ENCODE data around the gene FBXL17.

- TF ChIP-seq, protein P1, sequence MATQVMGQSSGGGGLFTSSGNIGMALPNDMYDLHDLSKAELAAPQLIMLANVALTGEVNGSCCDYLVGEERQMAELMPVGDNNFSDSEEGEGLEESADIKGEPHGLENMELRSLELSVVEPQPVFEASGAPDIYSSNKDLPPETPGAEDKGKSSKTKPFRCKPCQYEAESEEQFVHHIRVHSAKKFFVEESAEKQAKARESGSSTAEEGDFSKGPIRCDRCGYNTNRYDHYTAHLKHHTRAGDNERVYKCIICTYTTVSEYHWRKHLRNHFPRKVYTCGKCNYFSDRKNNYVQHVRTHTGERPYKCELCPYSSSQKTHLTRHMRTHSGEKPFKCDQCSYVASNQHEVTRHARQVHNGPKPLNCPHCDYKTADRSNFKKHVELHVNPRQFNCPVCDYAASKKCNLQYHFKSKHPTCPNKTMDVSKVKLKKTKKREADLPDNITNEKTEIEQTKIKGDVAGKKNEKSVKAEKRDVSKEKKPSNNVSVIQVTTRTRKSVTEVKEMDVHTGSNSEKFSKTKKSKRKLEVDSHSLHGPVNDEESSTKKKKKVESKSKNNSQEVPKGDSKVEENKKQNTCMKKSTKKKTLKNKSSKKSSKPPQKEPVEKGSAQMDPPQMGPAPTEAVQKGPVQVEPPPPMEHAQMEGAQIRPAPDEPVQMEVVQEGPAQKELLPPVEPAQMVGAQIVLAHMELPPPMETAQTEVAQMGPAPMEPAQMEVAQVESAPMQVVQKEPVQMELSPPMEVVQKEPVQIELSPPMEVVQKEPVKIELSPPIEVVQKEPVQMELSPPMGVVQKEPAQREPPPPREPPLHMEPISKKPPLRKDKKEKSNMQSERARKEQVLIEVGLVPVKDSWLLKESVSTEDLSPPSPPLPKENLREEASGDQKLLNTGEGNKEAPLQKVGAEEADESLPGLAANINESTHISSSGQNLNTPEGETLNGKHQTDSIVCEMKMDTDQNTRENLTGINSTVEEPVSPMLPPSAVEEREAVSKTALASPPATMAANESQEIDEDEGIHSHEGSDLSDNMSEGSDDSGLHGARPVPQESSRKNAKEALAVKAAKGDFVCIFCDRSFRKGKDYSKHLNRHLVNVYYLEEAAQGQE (IDR thresholded peaks at IDR 0.05; ENCODE audit: low read depth, low read length), result no peak
- no peak for TF ChIP-seq YY1 (IDR thresholded peaks at IDR 0.05; ENCODE audit: low read depth)
- TF ChIP-seq EZH2phosphoT487 (IDR thresholded peaks at IDR 0.05; ENCODE audit: borderline replicate concordance, low read depth), result no peak
- no peak for TF ChIP-seq CTCF (IDR thresholded peaks at IDR 0.05)
Observed at GRCh38 chr5:108145351-108145750, 236.5 kb downstream of the FBXL17 start.

All from SK-N-SH (cell line).